ENCODE measurements around the gene TBC1D24.

DNA sequence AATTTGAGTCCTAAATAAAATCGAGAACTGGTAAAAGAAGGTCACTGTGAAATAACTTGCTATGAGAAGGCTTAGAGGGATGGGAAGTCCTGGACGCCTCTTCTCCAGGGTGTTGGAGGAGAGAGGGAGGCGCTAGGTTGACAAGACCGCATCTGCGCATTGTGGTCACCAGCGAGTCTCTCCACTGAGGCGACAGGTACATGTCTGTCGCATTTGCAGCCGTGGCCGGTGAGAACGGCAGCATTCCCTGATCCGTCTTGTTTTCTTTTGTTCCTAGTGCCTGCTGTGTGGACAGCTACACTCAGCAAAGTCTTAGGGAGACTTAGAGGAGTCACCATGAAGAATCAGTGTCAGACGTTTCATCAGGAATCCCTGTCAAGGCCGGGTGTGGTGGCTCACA, 30.8 kb downstream of the TBC1D24 start:
- no peak for TF ChIP-seq POLR2A (IDR thresholded peaks at IDR 0.05)
- TF ChIP-seq, protein P1, sequence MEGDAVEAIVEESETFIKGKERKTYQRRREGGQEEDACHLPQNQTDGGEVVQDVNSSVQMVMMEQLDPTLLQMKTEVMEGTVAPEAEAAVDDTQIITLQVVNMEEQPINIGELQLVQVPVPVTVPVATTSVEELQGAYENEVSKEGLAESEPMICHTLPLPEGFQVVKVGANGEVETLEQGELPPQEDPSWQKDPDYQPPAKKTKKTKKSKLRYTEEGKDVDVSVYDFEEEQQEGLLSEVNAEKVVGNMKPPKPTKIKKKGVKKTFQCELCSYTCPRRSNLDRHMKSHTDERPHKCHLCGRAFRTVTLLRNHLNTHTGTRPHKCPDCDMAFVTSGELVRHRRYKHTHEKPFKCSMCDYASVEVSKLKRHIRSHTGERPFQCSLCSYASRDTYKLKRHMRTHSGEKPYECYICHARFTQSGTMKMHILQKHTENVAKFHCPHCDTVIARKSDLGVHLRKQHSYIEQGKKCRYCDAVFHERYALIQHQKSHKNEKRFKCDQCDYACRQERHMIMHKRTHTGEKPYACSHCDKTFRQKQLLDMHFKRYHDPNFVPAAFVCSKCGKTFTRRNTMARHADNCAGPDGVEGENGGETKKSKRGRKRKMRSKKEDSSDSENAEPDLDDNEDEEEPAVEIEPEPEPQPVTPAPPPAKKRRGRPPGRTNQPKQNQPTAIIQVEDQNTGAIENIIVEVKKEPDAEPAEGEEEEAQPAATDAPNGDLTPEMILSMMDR (IDR thresholded peaks at IDR 0.05) = no peak
